ENCODE measurements around the gene CACNA1A.

Gene CACNA1A

GRCh38 chr19:13492128-13492527 lies 14.2 kb downstream of the CACNA1A start:
- Histone ChIP-seq H3K9me3 (ENCODE audit: control insufficient read depth in 1 of 2, low read length in 2 of 2) (no peaks in the 10 kb centered on the region), H3K27me3 (ENCODE audit: low read depth, low read length) (no peaks in the 10 kb centered on the region), H3K4me1 (ENCODE audit: control insufficient read depth in 1 of 2, insufficient read depth in 2 of 2, low read length in 2 of 2) (no peaks in the 10 kb centered on the region)

GRCh38 chr19:13487985-13488384 lies 18.3 kb downstream of the CACNA1A start:
- Histone ChIP-seq H3K27me3 (ENCODE audit: low read depth, low read length) (no peaks in the 10 kb centered on the region), H3K9me3 (ENCODE audit: control insufficient read depth in 1 of 2, low read length in 2 of 2) (peaks cover 0 to 6% of the 10 kb centered on the region in 2 donors), H3K27ac (ENCODE audit: low read length) (no peak overlapping the region)

More at GRCh38 chr19:13492128-13492527, 14.2 kb downstream of the CACNA1A start:
- Histone ChIP-seq H3K4me3 (ENCODE audit: low read depth in 1 of 2, low read length in 2 of 2) (no peak overlapping the region), H3K27ac (ENCODE audit: low read length) (no peak overlapping the region), H3K36me3 (ENCODE audit: control insufficient read depth in 1 of 2, insufficient read depth in 2 of 2, low read length in 2 of 2) (no peaks in the 10 kb centered on the region)

GRCh38 chr19:13484166-13484565 lies 22.1 kb downstream of the CACNA1A start:
- Histone ChIP-seq H3K27me3 (ENCODE audit: low read depth, low read length) (no peaks in the 10 kb centered on the region), H3K9me3 (ENCODE audit: control insufficient read depth in 1 of 2, low read length in 2 of 2) (peaks cover 0 to 7% of the 10 kb centered on the region in 2 donors), H3K4me3 (ENCODE audit: low read depth in 1 of 2, low read length in 2 of 2) (no peak overlapping the region), H3K4me1 (ENCODE audit: control insufficient read depth in 1 of 2, insufficient read depth in 2 of 2, low read length in 2 of 2) (no peaks in the 10 kb centered on the region), H3K36me3 (ENCODE audit: control insufficient read depth in 1 of 2, insufficient read depth in 2 of 2, low read length in 2 of 2) (no peaks in the 10 kb centered on the region), H3K27ac (ENCODE audit: low read length) (no peak overlapping the region)

More at GRCh38 chr19:13487985-13488384, 18.3 kb downstream of the CACNA1A start:
- Histone ChIP-seq H3K4me3 (ENCODE audit: low read depth in 1 of 2, low read length in 2 of 2) (no peak overlapping the region), H3K4me1 (ENCODE audit: control insufficient read depth in 1 of 2, insufficient read depth in 2 of 2, low read length in 2 of 2) (no peaks in the 10 kb centered on the region), H3K36me3 (ENCODE audit: control insufficient read depth in 1 of 2, insufficient read depth in 2 of 2, low read length in 2 of 2) (no peaks in the 10 kb centered on the region)

GRCh38 chr19:13483215-13483614 lies 23.1 kb downstream of the CACNA1A start:
- Histone ChIP-seq H3K4me1 (ENCODE audit: control insufficient read depth in 1 of 2, insufficient read depth in 2 of 2, low read length in 2 of 2) (no peaks in the 10 kb centered on the region), H3K36me3 (ENCODE audit: control insufficient read depth in 1 of 2, insufficient read depth in 2 of 2, low read length in 2 of 2) (no peaks in the 10 kb centered on the region), H3K27ac (ENCODE audit: low read length) (no peak overlapping the region), H3K4me3 (ENCODE audit: low read depth in 1 of 2, low read length in 2 of 2) (no peak overlapping the region), H3K27me3 (ENCODE audit: low read depth, low read length) (no peaks in the 10 kb centered on the region), H3K9me3 (ENCODE audit: control insufficient read depth in 1 of 2, low read length in 2 of 2) (peaks cover 0 to 7% of the 10 kb centered on the region in 2 donors)

GRCh38 chr19:13478576-13478975 lies 27.7 kb downstream of the CACNA1A start:
- H3K36me3 ChIP-seq (ENCODE audit: control insufficient read depth in 1 of 2, insufficient read depth in 2 of 2, low read length in 2 of 2) = no peaks in the 10 kb centered on the region
- no peak overlapping the region for H3K27ac ChIP-seq (ENCODE audit: low read length)
- H3K9me3 ChIP-seq (ENCODE audit: control insufficient read depth in 1 of 2, low read length in 2 of 2) = peaks cover 15 to 32% of the 10 kb centered on the region in 2 donors
- H3K4me1 ChIP-seq (ENCODE audit: control insufficient read depth in 1 of 2, insufficient read depth in 2 of 2, low read length in 2 of 2) = no peaks in the 10 kb centered on the region
- no peaks in the 10 kb centered on the region for H3K27me3 ChIP-seq (ENCODE audit: low read depth, low read length)
- H3K4me3 ChIP-seq (ENCODE audit: low read depth in 1 of 2, low read length in 2 of 2) = no peak overlapping the region

- H3K4me1 ChIP-seq (ENCODE audit: control insufficient read depth in 1 of 2, insufficient read depth in 2 of 2, low read length in 2 of 2) = no peaks in the 10 kb centered on the region
- H3K9me3 ChIP-seq (ENCODE audit: control insufficient read depth in 1 of 2, low read length in 2 of 2) = peaks cover 15 to 26% of the 10 kb centered on the region in 2 donors
- no peaks in the 10 kb centered on the region for H3K36me3 ChIP-seq (ENCODE audit: control insufficient read depth in 1 of 2, insufficient read depth in 2 of 2, low read length in 2 of 2)
- no peaks in the 10 kb centered on the region for H3K27me3 ChIP-seq (ENCODE audit: low read depth, low read length)
- peak overlapping the region in 1 of 2 donors; percentile 24 for H3K4me3 ChIP-seq (ENCODE audit: low read depth in 1 of 2, low read length in 2 of 2)
- no peak overlapping the region for H3K27ac ChIP-seq (ENCODE audit: low read length)
These were observed 30.2 kb downstream of the CACNA1A start for GRCh38 chr19:13476071-13476470.

GRCh38 chr19:13475044-13475443 lies 31.2 kb downstream of the CACNA1A start:
- Histone ChIP-seq H3K4me1 (ENCODE audit: control insufficient read depth in 1 of 2, insufficient read depth in 2 of 2, low read length in 2 of 2) (no peaks in the 10 kb centered on the region), H3K36me3 (ENCODE audit: control insufficient read depth in 1 of 2, insufficient read depth in 2 of 2, low read length in 2 of 2) (no peaks in the 10 kb centered on the region), H3K4me3 (ENCODE audit: low read depth in 1 of 2, low read length in 2 of 2) (peak overlapping the region in 1 of 2 donors; percentile 24), H3K27ac (ENCODE audit: low read length) (no peak overlapping the region), H3K9me3 (ENCODE audit: control insufficient read depth in 1 of 2, low read length in 2 of 2) (peaks cover 15 to 26% of the 10 kb centered on the region in 2 donors), H3K27me3 (ENCODE audit: low read depth, low read length) (no peaks in the 10 kb centered on the region)

- H3K36me3 ChIP-seq (ENCODE audit: control insufficient read depth in 1 of 2, insufficient read depth in 2 of 2, low read length in 2 of 2) = no peaks in the 10 kb centered on the region
These were observed 39.6 kb downstream of the CACNA1A start for GRCh38 chr19:13466697-13467096.

GRCh38 chr19:13463296-13463695 lies 43.0 kb downstream of the CACNA1A start:
- H3K9me3 ChIP-seq (ENCODE audit: control insufficient read depth in 1 of 2, low read length in 2 of 2) = no peaks in the 10 kb centered on the region
- no peaks in the 10 kb centered on the region for H3K27me3 ChIP-seq (ENCODE audit: low read depth, low read length)
- no peaks in the 10 kb centered on the region for H3K4me1 ChIP-seq (ENCODE audit: control insufficient read depth in 1 of 2, insufficient read depth in 2 of 2, low read length in 2 of 2)
- no peak overlapping the region for H3K4me3 ChIP-seq (ENCODE audit: low read depth in 1 of 2, low read length in 2 of 2)
- no peaks in the 10 kb centered on the region for H3K36me3 ChIP-seq (ENCODE audit: control insufficient read depth in 1 of 2, insufficient read depth in 2 of 2, low read length in 2 of 2)
- H3K27ac ChIP-seq (ENCODE audit: low read length) = no peak overlapping the region

More at GRCh38 chr19:13466697-13467096, 39.6 kb downstream of the CACNA1A start:
- H3K4me3 ChIP-seq (ENCODE audit: low read depth in 1 of 2, low read length in 2 of 2) = no peak overlapping the region
- no peaks in the 10 kb centered on the region for H3K9me3 ChIP-seq (ENCODE audit: control insufficient read depth in 1 of 2, low read length in 2 of 2)
- H3K4me1 ChIP-seq (ENCODE audit: control insufficient read depth in 1 of 2, insufficient read depth in 2 of 2, low read length in 2 of 2) = no peaks in the 10 kb centered on the region
- no peak overlapping the region for H3K27ac ChIP-seq (ENCODE audit: low read length)
- H3K27me3 ChIP-seq (ENCODE audit: low read depth, low read length) = no peaks in the 10 kb centered on the region

GRCh38 chr19:13461536-13461935 lies 44.7 kb downstream of the CACNA1A start:
- no peaks in the 10 kb centered on the region for H3K4me1 ChIP-seq (ENCODE audit: control insufficient read depth in 1 of 2, insufficient read depth in 2 of 2, low read length in 2 of 2)
- H3K36me3 ChIP-seq (ENCODE audit: control insufficient read depth in 1 of 2, insufficient read depth in 2 of 2, low read length in 2 of 2) = no peaks in the 10 kb centered on the region
- H3K4me3 ChIP-seq (ENCODE audit: low read depth in 1 of 2, low read length in 2 of 2) = no peak overlapping the region
- no peak overlapping the region for H3K27ac ChIP-seq (ENCODE audit: low read length)
- H3K9me3 ChIP-seq (ENCODE audit: control insufficient read depth in 1 of 2, low read length in 2 of 2) = no peaks in the 10 kb centered on the region
- no peaks in the 10 kb centered on the region for H3K27me3 ChIP-seq (ENCODE audit: low read depth, low read length)

GRCh38 chr19:13460045-13460444 lies 46.2 kb downstream of the CACNA1A start:
- Histone ChIP-seq H3K27me3 (ENCODE audit: low read depth, low read length) (no peaks in the 10 kb centered on the region), H3K4me3 (ENCODE audit: low read depth in 1 of 2, low read length in 2 of 2) (no peak overlapping the region), H3K4me1 (ENCODE audit: control insufficient read depth in 1 of 2, insufficient read depth in 2 of 2, low read length in 2 of 2) (no peaks in the 10 kb centered on the region), H3K27ac (ENCODE audit: low read length) (no peak overlapping the region), H3K9me3 (ENCODE audit: control insufficient read depth in 1 of 2, low read length in 2 of 2) (no peaks in the 10 kb centered on the region), H3K36me3 (ENCODE audit: control insufficient read depth in 1 of 2, insufficient read depth in 2 of 2, low read length in 2 of 2) (no peaks in the 10 kb centered on the region)

- H3K36me3 ChIP-seq (ENCODE audit: control insufficient read depth in 1 of 2, insufficient read depth in 2 of 2, low read length in 2 of 2) = no peaks in the 10 kb centered on the region
- H3K27me3 ChIP-seq (ENCODE audit: low read depth, low read length) = no peaks in the 10 kb centered on the region
- no peak overlapping the region for H3K4me3 ChIP-seq (ENCODE audit: low read depth in 1 of 2, low read length in 2 of 2)
- H3K4me1 ChIP-seq (ENCODE audit: control insufficient read depth in 1 of 2, insufficient read depth in 2 of 2, low read length in 2 of 2) = no peaks in the 10 kb centered on the region
- H3K9me3 ChIP-seq (ENCODE audit: control insufficient read depth in 1 of 2, low read length in 2 of 2) = no peaks in the 10 kb centered on the region
- H3K27ac ChIP-seq (ENCODE audit: low read length) = no peak overlapping the region
These were observed 46.9 kb downstream of the CACNA1A start for GRCh38 chr19:13459351-13459750.
